Measurements from ENCODE around the gene CCNL1. TPM values are rescaled to one million over a fixed set of nuclear protein-coding genes. Genes with fewer than 3 reads are reported as not detected.

CCNL1 gene
- total RNA-seq, 1 donor from 2014 or later = 222 TPM

- ChIA-PET CTCF (interaction anchor here (1.0 to 1.2 kb wide), 2 partner anchors 9 to 21 kb away, joined by 3 read pairs; no protein-coding TSS in a partner anchor), POLR2A (no interaction called here)
- H3K4me1 Mint-ChIP-seq = no peaks in the 10 kb centered on the region
- TF ChIP-seq CTCF (IDR thresholded peaks at IDR 0.05) = no peak
- no peak overlapping the region for H3K27ac Mint-ChIP-seq
- H3K9me3 Mint-ChIP-seq = no peaks in the 10 kb centered on the region
- DNase-seq = no peak
- H3K36me3 Mint-ChIP-seq (ENCODE audit: low read depth) = no peaks in the 10 kb centered on the region
- intact Hi-C loops (cut with micrococcal nuclease) = no loop called here
- no peak overlapping the region for H3K4me3 Mint-ChIP-seq
- H3K27me3 Mint-ChIP-seq = no peaks in the 10 kb centered on the region
- no peak for ATAC-seq (ENCODE audit: low read depth)
Observed at GRCh38 chr3:157116017-157116416, 43.9 kb downstream of the CCNL1 start.

GRCh38 chr3:157115069-157116006, 44.6 kb downstream of the CCNL1 start:
- Mint-ChIP-seq H3K4me1 (no peaks in the 10 kb centered on the region), H3K9me3 (no peaks in the 10 kb centered on the region), H3K4me3 (no peak overlapping the region), H3K27ac (no peak overlapping the region), H3K36me3 (ENCODE audit: low read depth) (no peaks in the 10 kb centered on the region), H3K27me3 (no peaks in the 10 kb centered on the region)
- no peak for TF ChIP-seq CTCF (IDR thresholded peaks at IDR 0.05)
- POLR2A ChIA-PET = no interaction called here
- CTCF ChIA-PET = interaction anchor here (1.0 to 1.2 kb wide), 2 partner anchors 9 to 22 kb away, joined by 3 read pairs; no protein-coding TSS in a partner anchor
- intact Hi-C loops (cut with micrococcal nuclease) = no loop called here
- no peak for ATAC-seq (ENCODE audit: low read depth)
- DNase-seq = no peak

GRCh38 chr3:157113832-157114505, 46.0 kb downstream of the CCNL1 start:
- ATAC-seq (ENCODE audit: low read depth) = peak; percentile 25
- CTCF ChIA-PET = interaction anchor here (2.3 kb wide), 1 partner anchor 23 kb away, joined by 7 read pairs; no protein-coding TSS in a partner anchor
- Mint-ChIP-seq H3K27ac (no peak overlapping the region), H3K36me3 (ENCODE audit: low read depth) (no peaks in the 10 kb centered on the region), H3K4me3 (no peak overlapping the region), H3K4me1 (peaks cover 2% of the 10 kb centered on the region), H3K9me3 (no peaks in the 10 kb centered on the region), H3K27me3 (no peaks in the 10 kb centered on the region)
- no peak for TF ChIP-seq CTCF (IDR thresholded peaks at IDR 0.05)
- no peak for DNase-seq
- intact Hi-C loops (cut with micrococcal nuclease) = no loop called here
- POLR2A ChIA-PET = no interaction called here

- CTCF ChIA-PET = interaction anchor here (2.3 kb wide), 1 partner anchor 25 kb away, joined by 7 read pairs; no protein-coding TSS in a partner anchor
- H3K36me3 Mint-ChIP-seq (ENCODE audit: low read depth) = no peaks in the 10 kb centered on the region
- H3K4me1 Mint-ChIP-seq = peaks cover 2% of the 10 kb centered on the region
- POLR2A ChIA-PET = no interaction called here
- no peaks in the 10 kb centered on the region for H3K27me3 Mint-ChIP-seq
- intact Hi-C loops (cut with micrococcal nuclease) = no loop called here
- H3K27ac Mint-ChIP-seq = no peak overlapping the region
- DNase-seq (no peak), ATAC-seq (ENCODE audit: low read depth) (no peak)
- H3K4me3 Mint-ChIP-seq = no peak overlapping the region
- no peak for TF ChIP-seq CTCF (IDR thresholded peaks at IDR 0.05)
- no peaks in the 10 kb centered on the region for H3K9me3 Mint-ChIP-seq
Observed at GRCh38 chr3:157112536-157112935, 47.4 kb downstream of the CCNL1 start.

GRCh38 chr3:157111518-157111917, 48.4 kb downstream of the CCNL1 start:
- no peaks in the 10 kb centered on the region for H3K9me3 Mint-ChIP-seq
- POLR2A ChIA-PET = no interaction called here
- no peak for DNase-seq
- no peaks in the 10 kb centered on the region for H3K36me3 Mint-ChIP-seq (ENCODE audit: low read depth)
- no peak overlapping the region for H3K4me3 Mint-ChIP-seq
- no peaks in the 10 kb centered on the region for H3K27me3 Mint-ChIP-seq
- no peak for TF ChIP-seq CTCF (IDR thresholded peaks at IDR 0.05)
- no peak for ATAC-seq (ENCODE audit: low read depth)
- intact Hi-C loops (cut with micrococcal nuclease) = no loop called here
- H3K27ac Mint-ChIP-seq = no peak overlapping the region
- H3K4me1 Mint-ChIP-seq = peaks cover 2% of the 10 kb centered on the region
- CTCF ChIA-PET = no interaction called here
